NOMO-1 treated with dmso at 0.1 percent for 144 hours (cell line): ENCODE data around the gene LIMK1.
"Not testable (repeated sequence)": the region's sequence is repeated elsewhere in the genome, so short reads cannot be mapped to it uniquely, and the experiment has no call there.

Source experiments
- DNase-seq: peaks from one replicate; lab custom pipeline; 2025; ENCODE audit not compliant: unreplicated experiment; lab: John Stamatoyannopoulos, UW

The LIMK1 gene

GRCh38 chr7:74121401-74122249 is 38.0 kb downstream of the LIMK1 start:
- no peak for DNase-seq

- DNase-seq: not testable (repeated sequence)
These were observed 40.3 kb downstream of the LIMK1 start for GRCh38 chr7:74123892-74124291.

GRCh38 chr7:74126220-74126880 is 42.7 kb downstream of the LIMK1 start:
- DNase-seq: no peak

- no peak for DNase-seq
These were observed 46.3 kb downstream of the LIMK1 start for GRCh38 chr7:74129887-74130286.

GRCh38 chr7:74130518-74130917 is 46.9 kb downstream of the LIMK1 start:
- no peak for DNase-seq

- no peak for DNase-seq
These were observed 50.6 kb downstream of the LIMK1 start for GRCh38 chr7:74134117-74134620.

GRCh38 chr7:74138334-74138867 is 54.8 kb downstream of the LIMK1 start:
- DNase-seq: no peak

GRCh38 chr7:74138945-74139843 is 55.6 kb downstream of the LIMK1 start:
- no peak for DNase-seq

GRCh38 chr7:74141705-74142104 is 58.1 kb downstream of the LIMK1 start:
- no peak for DNase-seq

GRCh38 chr7:74143383-74143782 is 59.8 kb downstream of the LIMK1 start:
- DNase-seq: no peak

GRCh38 chr7:74148491-74148890 is 64.9 kb downstream of the LIMK1 start:
- DNase-seq: no peak

- no peak for DNase-seq
These were observed 65.5 kb downstream of the LIMK1 start for GRCh38 chr7:74149071-74149470.

GRCh38 chr7:74149603-74150002 is 66.0 kb downstream of the LIMK1 start:
- no peak for DNase-seq

GRCh38 chr7:74153736-74154135 is 70.1 kb downstream of the LIMK1 start:
- DNase-seq: no peak

- DNase-seq: no peak
These were observed 72.3 kb downstream of the LIMK1 start for GRCh38 chr7:74155810-74156395.

- DNase-seq: no peak
These were observed 74.0 kb downstream of the LIMK1 start for GRCh38 chr7:74157605-74158004.

- DNase-seq: no peak
These were observed 81.4 kb downstream of the LIMK1 start for GRCh38 chr7:74164985-74165456.

GRCh38 chr7:74165867-74166593 is 82.4 kb downstream of the LIMK1 start:
- DNase-seq: no peak

GRCh38 chr7:74167324-74167723 is 83.7 kb downstream of the LIMK1 start:
- DNase-seq: not testable (repeated sequence)
